ENCODE data around the gene GRIK2. TPM values are rescaled to one million over a fixed set of nuclear protein-coding genes. Genes with fewer than 3 reads are reported as not detected.
"Not testable (repeated sequence)": the region's sequence is repeated elsewhere in the genome, so short reads cannot be mapped to it uniquely, and the experiment has no call there.

Gene GRIK2
- total RNA-seq, 1 donor from 2014 or later: 14.3 TPM

GRCh38 chr6:101980924-101981323 lies 587.4 kb downstream of the GRIK2 start:
- peak; percentile 43 for DNase-seq (ENCODE audit: low read depth)

- no peak for DNase-seq (ENCODE audit: low read depth)
Measured at GRCh38 chr6:101986476-101986875, 593.0 kb downstream of the GRIK2 start.

- DNase-seq (ENCODE audit: low read depth): no peak
Measured at GRCh38 chr6:101992286-101992685, 598.8 kb downstream of the GRIK2 start.

- DNase-seq (ENCODE audit: low read depth): no peak
Measured at GRCh38 chr6:101994521-101994920, 601.0 kb downstream of the GRIK2 start.

GRCh38 chr6:102015431-102015830 lies 621.9 kb downstream of the GRIK2 start:
- no peak for DNase-seq (ENCODE audit: low read depth)

- no peak for DNase-seq (ENCODE audit: low read depth)
Measured at GRCh38 chr6:102022281-102022680, 628.8 kb downstream of the GRIK2 start.

GRCh38 chr6:102022803-102023202 lies 629.3 kb downstream of the GRIK2 start:
- DNase-seq (ENCODE audit: low read depth): no peak

- DNase-seq (ENCODE audit: low read depth): no peak
Measured at GRCh38 chr6:102023977-102024657, 630.6 kb downstream of the GRIK2 start.

GRCh38 chr6:102026649-102027048 lies 633.1 kb downstream of the GRIK2 start:
- peak; percentile 5 for DNase-seq (ENCODE audit: low read depth)

- DNase-seq (ENCODE audit: low read depth): no peak
Measured at GRCh38 chr6:102028176-102028575, 634.7 kb downstream of the GRIK2 start.

GRCh38 chr6:102038964-102039363 lies 645.5 kb downstream of the GRIK2 start:
- DNase-seq (ENCODE audit: low read depth): no peak

GRCh38 chr6:102039441-102039840 lies 645.9 kb downstream of the GRIK2 start:
- DNase-seq (ENCODE audit: low read depth): no peak

GRCh38 chr6:102051001-102051400 lies 657.5 kb downstream of the GRIK2 start:
- no peak for DNase-seq (ENCODE audit: low read depth)

- DNase-seq (ENCODE audit: low read depth): no peak
Measured at GRCh38 chr6:102051720-102052119, 658.2 kb downstream of the GRIK2 start.

- no peak for DNase-seq (ENCODE audit: low read depth)
Measured at GRCh38 chr6:102064142-102064541, 670.6 kb downstream of the GRIK2 start.

- no peak for DNase-seq (ENCODE audit: low read depth)
Measured at GRCh38 chr6:102066301-102066700, 672.8 kb downstream of the GRIK2 start.

GRCh38 chr6:102068349-102068929 lies 674.9 kb downstream of the GRIK2 start:
- no peak for DNase-seq (ENCODE audit: low read depth)

GRCh38 chr6:102075539-102075938 lies 682.0 kb downstream of the GRIK2 start:
- no peak for DNase-seq (ENCODE audit: low read depth)

GRCh38 chr6:102085257-102085656 lies 691.7 kb downstream of the GRIK2 start:
- no peak for DNase-seq (ENCODE audit: low read depth)

GRCh38 chr6:102088160-102088559 lies 694.7 kb downstream of the GRIK2 start:
- DNase-seq (ENCODE audit: low read depth): not testable (repeated sequence)

GRCh38 chr6:102114402-102114801 lies 720.9 kb downstream of the GRIK2 start:
- DNase-seq (ENCODE audit: low read depth): no peak

- no peak for DNase-seq (ENCODE audit: low read depth)
Measured at GRCh38 chr6:102115911-102116310, 722.4 kb downstream of the GRIK2 start.

GRCh38 chr6:102118034-102118433 lies 724.5 kb downstream of the GRIK2 start:
- no peak for DNase-seq (ENCODE audit: low read depth)
